ENCODE measurements around the gene SLC32A1.
A peak's percentile ranks its signal among the peaks of the same experiment; 100 is the strongest.

The SLC32A1 gene

DNA sequence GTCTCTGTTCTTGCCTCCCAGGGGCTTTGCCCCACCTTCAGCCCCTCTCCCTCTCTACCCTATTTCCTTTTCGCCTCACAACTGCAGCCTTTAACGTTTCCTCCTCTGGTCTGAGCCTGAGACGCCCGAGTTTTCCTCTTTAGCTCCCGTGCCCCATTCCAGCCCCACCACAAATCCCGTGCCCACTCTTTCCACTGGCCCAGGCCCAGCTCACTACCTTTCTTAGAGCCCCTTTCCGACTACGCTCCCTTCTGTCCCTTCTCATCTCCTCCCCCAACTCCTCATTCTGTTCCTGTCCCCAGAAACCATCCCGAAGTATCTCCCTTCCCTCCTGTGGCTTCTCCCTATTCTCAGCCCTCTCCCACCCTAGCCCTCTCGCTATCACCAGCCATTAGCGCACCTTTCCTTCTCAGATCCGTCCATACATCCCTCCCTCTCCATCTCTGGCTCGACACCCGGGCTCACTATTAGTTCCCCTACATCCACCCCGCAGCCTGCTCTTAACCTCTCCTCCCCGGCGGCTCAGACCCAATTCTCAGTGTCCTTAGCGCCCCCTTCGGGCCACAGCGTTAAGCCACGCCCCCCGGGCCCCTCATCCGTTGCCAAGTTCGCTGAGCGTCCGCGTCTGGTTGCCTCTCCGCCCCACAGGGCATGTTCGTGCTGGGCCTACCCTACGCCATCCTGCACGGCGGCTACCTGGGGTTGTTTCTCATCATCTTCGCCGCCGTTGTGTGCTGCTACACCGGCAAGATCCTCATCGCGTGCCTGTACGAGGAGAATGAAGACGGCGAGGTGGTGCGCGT, 2.7 kb downstream of the SLC32A1 start:
- Histone ChIP-seq H3K27me3 (ENCODE audit: insufficient read depth, low read length) (peaks cover 100% of the 10 kb centered on the region), H3K36me3 (ENCODE audit: insufficient read depth, low read depth, low read length) (no peaks in the 10 kb centered on the region), H3K27ac (ENCODE audit: low read length) (no peak overlapping the region), H3K4me3 (ENCODE audit: low read length) (peak overlapping the region; percentile 52), H3K4me1 (ENCODE audit: insufficient read depth, low read length) (peaks cover 10% of the 10 kb centered on the region; the same call in 1 of the 2 replicates), H3K9me3 (ENCODE audit: insufficient read depth, low read depth, low read length) (peaks cover 10% of the 10 kb centered on the region; the same call in 1 of the 2 replicates), H3K9ac (ENCODE audit: low read depth, low read length) (no peak overlapping the region)

GRCh38 chr20:38727607-38728190, 3.4 kb downstream of the SLC32A1 start:
- Histone ChIP-seq H3K27me3 (ENCODE audit: insufficient read depth, low read length) (peaks cover 100% of the 10 kb centered on the region), H3K4me3 (ENCODE audit: low read length) (peak overlapping the region; percentile 52)

GRCh38 chr20:38728191-38728781, 4.0 kb downstream of the SLC32A1 start:
- Histone ChIP-seq H3K36me3 (ENCODE audit: insufficient read depth, low read depth, low read length) (no peaks in the 10 kb centered on the region), H3K9ac (ENCODE audit: low read depth, low read length) (no peak overlapping the region), H3K4me3 (ENCODE audit: low read length) (peak overlapping the region; percentile 52; the same call in 1 of the 2 replicates), H3K27ac (ENCODE audit: low read length) (no peak overlapping the region), H3K9me3 (ENCODE audit: insufficient read depth, low read depth, low read length) (peaks cover 10% of the 10 kb centered on the region; the same call in 1 of the 2 replicates), H3K27me3 (ENCODE audit: insufficient read depth, low read length) (peaks cover 100% of the 10 kb centered on the region), H3K4me1 (ENCODE audit: insufficient read depth, low read length) (peaks cover 8% of the 10 kb centered on the region; the same call in 1 of the 2 replicates)

More at GRCh38 chr20:38727607-38728190, 3.4 kb downstream of the SLC32A1 start:
- H3K27ac ChIP-seq (ENCODE audit: low read length), result no peak overlapping the region
- peaks cover 10% of the 10 kb centered on the region; the same call in 1 of the 2 replicates for H3K9me3 ChIP-seq (ENCODE audit: insufficient read depth, low read depth, low read length)
- no peak overlapping the region for H3K9ac ChIP-seq (ENCODE audit: low read depth, low read length)
- H3K4me1 ChIP-seq (ENCODE audit: insufficient read depth, low read length), result peaks cover 10% of the 10 kb centered on the region; the same call in 1 of the 2 replicates
- H3K36me3 ChIP-seq (ENCODE audit: insufficient read depth, low read depth, low read length), result no peaks in the 10 kb centered on the region

GRCh38 chr20:38728911-38729642, 4.8 kb downstream of the SLC32A1 start:
- peaks cover 10% of the 10 kb centered on the region; the same call in 1 of the 2 replicates for H3K9me3 ChIP-seq (ENCODE audit: insufficient read depth, low read depth, low read length)
- H3K4me3 ChIP-seq (ENCODE audit: low read length), result peak overlapping the region; percentile 46
- no peaks in the 10 kb centered on the region for H3K36me3 ChIP-seq (ENCODE audit: insufficient read depth, low read depth, low read length)
- peaks cover 100% of the 10 kb centered on the region for H3K27me3 ChIP-seq (ENCODE audit: insufficient read depth, low read length)
- peaks cover 8% of the 10 kb centered on the region; the same call in 1 of the 2 replicates for H3K4me1 ChIP-seq (ENCODE audit: insufficient read depth, low read length)
- H3K27ac ChIP-seq (ENCODE audit: low read length), result no peak overlapping the region
- H3K9ac ChIP-seq (ENCODE audit: low read depth, low read length), result no peak overlapping the region

DNA sequence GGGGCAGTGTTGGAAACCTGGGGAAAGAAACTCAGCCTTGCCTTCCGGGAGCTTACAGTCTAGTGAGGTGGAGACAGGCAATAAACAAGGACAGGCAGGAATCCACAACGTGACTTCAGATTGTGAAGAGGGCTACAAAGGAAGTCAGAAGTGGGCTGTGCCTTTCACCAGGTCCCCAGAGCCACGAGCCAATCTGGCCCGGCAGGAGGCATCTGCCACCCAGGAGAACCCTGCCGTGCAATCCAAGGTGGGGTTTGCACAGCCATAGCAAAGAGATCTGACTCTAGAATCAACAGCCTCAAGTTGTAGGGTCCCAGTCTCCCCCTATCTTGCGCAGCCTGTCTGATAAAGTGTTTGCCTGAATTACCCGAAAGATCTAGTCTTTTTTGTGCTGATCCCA, 5.5 kb downstream of the SLC32A1 start:
- no peaks in the 10 kb centered on the region for H3K36me3 ChIP-seq (ENCODE audit: insufficient read depth, low read depth, low read length)
- no peak overlapping the region for H3K9ac ChIP-seq (ENCODE audit: low read depth, low read length)
- H3K27ac ChIP-seq (ENCODE audit: low read length), result no peak overlapping the region
- peaks cover 10% of the 10 kb centered on the region; the same call in 1 of the 2 replicates for H3K9me3 ChIP-seq (ENCODE audit: insufficient read depth, low read depth, low read length)
- peaks cover 8% of the 10 kb centered on the region; the same call in 1 of the 2 replicates for H3K4me1 ChIP-seq (ENCODE audit: insufficient read depth, low read length)
- peaks cover 100% of the 10 kb centered on the region for H3K27me3 ChIP-seq (ENCODE audit: insufficient read depth, low read length)
- no peak overlapping the region for H3K4me3 ChIP-seq (ENCODE audit: low read length)

DNA sequence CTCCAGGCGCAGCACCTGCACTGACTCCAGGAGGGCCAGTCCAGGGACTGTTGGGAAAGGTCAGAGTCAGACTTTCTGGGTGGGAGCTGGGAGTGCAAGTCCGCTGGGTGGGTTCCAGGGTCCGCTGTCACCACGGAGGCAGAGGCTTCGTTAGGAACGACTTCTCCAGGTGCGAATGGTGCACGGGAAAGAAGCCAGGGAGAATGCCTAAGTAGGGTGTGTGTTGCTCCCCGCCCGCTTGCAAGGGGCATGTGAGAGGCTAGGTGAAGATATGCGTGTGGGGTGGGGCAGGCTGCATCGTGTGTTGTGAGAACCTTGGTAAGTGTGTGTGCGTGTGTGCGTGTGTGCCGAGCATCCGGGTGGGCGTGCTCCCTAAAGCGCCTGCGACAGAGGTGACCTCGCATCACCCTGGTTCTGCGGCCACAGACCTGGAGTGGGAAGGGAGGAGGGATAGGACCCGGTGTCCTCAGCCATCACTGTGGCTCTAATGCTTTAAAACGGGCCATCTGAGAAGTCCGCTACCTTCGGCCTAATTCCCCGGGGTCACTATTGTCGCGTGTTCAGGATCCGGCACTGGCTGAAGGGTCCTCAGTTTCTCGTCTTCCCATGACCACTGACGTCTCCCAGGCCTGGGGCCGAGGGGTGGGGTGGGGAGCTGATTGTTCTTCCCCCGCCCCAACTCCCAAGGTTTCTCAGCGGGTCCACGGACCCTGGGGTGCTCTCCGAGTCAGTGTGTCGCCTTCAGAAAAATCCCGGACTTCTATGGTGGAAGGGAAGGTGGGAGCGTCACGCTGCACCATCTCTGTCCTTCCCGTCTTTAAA, 6.1 kb downstream of the SLC32A1 start:
- Histone ChIP-seq H3K4me3 (ENCODE audit: low read length) (peak overlapping the region; percentile 74; the same call in 1 of the 2 replicates), H3K27ac (ENCODE audit: low read length) (no peak overlapping the region), H3K9ac (ENCODE audit: low read depth, low read length) (no peak overlapping the region), H3K36me3 (ENCODE audit: insufficient read depth, low read depth, low read length) (no peaks in the 10 kb centered on the region), H3K27me3 (ENCODE audit: insufficient read depth, low read length) (peaks cover 94% of the 10 kb centered on the region), H3K4me1 (ENCODE audit: insufficient read depth, low read length) (peaks cover 8% of the 10 kb centered on the region; the same call in 1 of the 2 replicates), H3K9me3 (ENCODE audit: insufficient read depth, low read depth, low read length) (peaks cover 10% of the 10 kb centered on the region; the same call in 1 of the 2 replicates)

DNA sequence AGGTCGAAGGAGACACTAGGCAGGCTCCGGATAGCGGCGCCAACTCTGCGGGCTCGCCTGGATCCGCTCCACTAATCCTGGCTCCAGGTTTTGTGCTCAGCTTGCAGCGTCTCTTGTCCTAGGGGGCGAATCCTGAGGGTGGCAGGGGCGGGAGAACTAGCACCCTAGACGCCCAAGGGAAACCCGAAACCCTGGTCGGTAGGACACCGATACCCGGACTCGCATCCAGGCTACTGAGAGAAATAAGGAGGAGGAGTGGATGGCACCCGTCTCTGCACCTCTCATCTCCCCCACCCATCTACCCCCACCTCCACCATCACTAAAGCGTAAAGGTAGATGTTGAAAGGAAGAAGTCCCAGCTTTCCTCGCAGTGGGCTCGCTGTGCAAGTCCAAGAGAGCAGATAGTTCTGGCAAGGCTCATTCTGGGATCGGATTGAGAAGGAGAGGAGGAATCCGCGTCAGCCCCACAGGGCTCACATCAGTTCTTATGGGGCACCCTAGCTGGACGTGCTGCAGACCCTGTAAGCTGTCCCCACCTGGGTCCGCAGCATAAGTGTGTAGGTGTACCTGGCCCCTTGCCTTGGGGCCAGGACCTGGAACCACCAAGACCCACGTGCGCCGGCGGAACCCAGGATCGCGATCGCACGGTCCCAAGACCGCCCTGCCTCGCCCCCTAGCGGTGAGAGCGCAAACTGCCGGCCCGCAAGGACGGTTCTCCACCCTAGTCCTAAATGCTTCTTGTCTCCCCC, 6.9 kb downstream of the SLC32A1 start:
- Histone ChIP-seq H3K36me3 (ENCODE audit: insufficient read depth, low read depth, low read length) (no peaks in the 10 kb centered on the region), H3K4me3 (ENCODE audit: low read length) (peak overlapping the region; percentile 74), H3K9me3 (ENCODE audit: insufficient read depth, low read depth, low read length) (peaks cover 5% of the 10 kb centered on the region; the same call in 1 of the 2 replicates), H3K9ac (ENCODE audit: low read depth, low read length) (peak overlapping the region; percentile 35; the same call in 1 of the 2 replicates), H3K27ac (ENCODE audit: low read length) (no peak overlapping the region), H3K27me3 (ENCODE audit: insufficient read depth, low read length) (peaks cover 93% of the 10 kb centered on the region), H3K4me1 (ENCODE audit: insufficient read depth, low read length) (peaks cover 4% of the 10 kb centered on the region; the same call in 1 of the 2 replicates)

- no peak overlapping the region for H3K27ac ChIP-seq (ENCODE audit: low read length)
- peaks cover 5% of the 10 kb centered on the region; the same call in 1 of the 2 replicates for H3K9me3 ChIP-seq (ENCODE audit: insufficient read depth, low read depth, low read length)
- no peak overlapping the region for H3K4me3 ChIP-seq (ENCODE audit: low read length)
- H3K9ac ChIP-seq (ENCODE audit: low read depth, low read length), result no peak overlapping the region
- peaks cover 4% of the 10 kb centered on the region; the same call in 1 of the 2 replicates for H3K4me1 ChIP-seq (ENCODE audit: insufficient read depth, low read length)
- no peaks in the 10 kb centered on the region for H3K36me3 ChIP-seq (ENCODE audit: insufficient read depth, low read depth, low read length)
- H3K27me3 ChIP-seq (ENCODE audit: insufficient read depth, low read length), result peaks cover 87% of the 10 kb centered on the region
Measured at GRCh38 chr20:38731738-38732113, 7.4 kb downstream of the SLC32A1 start.

- Histone ChIP-seq H3K27me3 (ENCODE audit: insufficient read depth, low read length) (peaks cover 75% of the 10 kb centered on the region), H3K9ac (ENCODE audit: low read depth, low read length) (no peak overlapping the region), H3K9me3 (ENCODE audit: insufficient read depth, low read depth, low read length) (peaks cover 5% of the 10 kb centered on the region; the same call in 1 of the 2 replicates), H3K4me3 (ENCODE audit: low read length) (no peak overlapping the region), H3K27ac (ENCODE audit: low read length) (no peak overlapping the region), H3K36me3 (ENCODE audit: insufficient read depth, low read depth, low read length) (no peaks in the 10 kb centered on the region), H3K4me1 (ENCODE audit: insufficient read depth, low read length) (peaks cover under 1% of the 10 kb centered on the region; the same call in 1 of the 2 replicates)
Measured at GRCh38 chr20:38732981-38733380, 8.7 kb downstream of the SLC32A1 start.

DNA sequence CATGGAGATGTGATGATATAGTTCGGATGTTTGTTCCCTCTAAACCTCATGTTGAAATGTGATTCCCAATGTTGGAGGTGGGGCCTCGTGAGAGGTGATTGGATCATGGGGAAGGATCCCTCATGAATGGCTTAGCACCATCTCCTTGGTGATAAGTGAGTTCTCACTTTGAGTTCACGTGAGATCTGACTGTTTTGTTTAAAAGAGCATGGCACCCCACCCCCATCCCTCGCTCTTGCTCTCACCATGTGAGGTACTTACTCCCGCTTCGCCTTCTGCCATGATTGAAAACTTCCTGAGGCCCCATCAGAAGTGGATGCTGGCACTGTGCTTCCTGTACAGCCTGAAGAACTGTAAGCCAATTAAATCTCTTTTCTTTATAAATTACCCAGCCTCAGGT, 10.9 kb downstream of the SLC32A1 start:
- H3K36me3 ChIP-seq (ENCODE audit: insufficient read depth, low read depth, low read length), result no peaks in the 10 kb centered on the region
- H3K9me3 ChIP-seq (ENCODE audit: insufficient read depth, low read depth, low read length), result no peaks in the 10 kb centered on the region
- no peaks in the 10 kb centered on the region for H3K4me1 ChIP-seq (ENCODE audit: insufficient read depth, low read length)
- peaks cover 60% of the 10 kb centered on the region for H3K27me3 ChIP-seq (ENCODE audit: insufficient read depth, low read length)
- no peak overlapping the region for H3K9ac ChIP-seq (ENCODE audit: low read depth, low read length)
- no peak overlapping the region for H3K27ac ChIP-seq (ENCODE audit: low read length)
- H3K4me3 ChIP-seq (ENCODE audit: low read length), result no peak overlapping the region

Data from iPS-20b (cell line).